Right lobe of liver (tissue), 6 donors: ENCODE results near the gene ANKRD45. TPM values are rescaled to one million over a fixed set of nuclear protein-coding genes. Genes with fewer than 3 reads are reported as not detected.

Experiments used
- ATAC-seq, 4 donors: fragments of 200-7000 bp; cut with Tn5 transposase; one replicate each; pipeline ENCODE4 v1.9.1; 2020; ENCODE audit warnings: mild to moderate bottlenecking in 4 of 4, moderate library complexity in 4 of 4
- DNase-seq, 3 donors: peaks; one replicate each; pipeline ENCODE4 v3.0.0-alpha.2; 2020
- H3K27ac ChIP-seq, 3 donors: fragments of 200-600 bp; one replicate each; pipeline ENCODE4 v1.8.0; 2022
- H3K27me3 ChIP-seq, 2 donors: fragments of 200-600 bp; one replicate each; pipeline ENCODE4 v1.8.0; 2022
- H3K36me3 ChIP-seq, 4 donors: fragments of 200-600 bp; sonication (generic) in 1 of 4; one replicate each; pipeline versions ENCODE4 v1.5.1 to v1.8.0; 2017 to 2022; ENCODE audit warnings: control low read depth in 1 of 4
- H3K4me1 ChIP-seq, 4 donors: fragments of 200-600 bp; sonication (generic) in 1 of 4; one replicate each; pipeline versions ENCODE4 v1.5.1 to v1.8.0; 2017 to 2022; ENCODE audit warnings: control low read depth in 1 of 4
- H3K4me3 ChIP-seq, 3 donors: fragments of 200-600 bp; one replicate each; pipeline ENCODE4 v1.8.0; 2022
- H3K9me3 ChIP-seq, 4 donors: fragments of 200-600 bp; sonication (generic) in 1 of 4; one replicate each; pipeline versions ENCODE4 v1.5.1 to v1.8.0; 2017 to 2022; ENCODE audit warnings: control low read depth in 1 of 4
- CTCF ChIP-seq, 4 donors: fragments of 200-600 bp in 3 of 4; fragments of 450-650 bp in 1 of 4; IDR thresholded peaks; one replicate each; pipeline versions ENCODE4 v1.5.1 to v1.8.0; 2016 to 2022; ENCODE audit warnings: antibody characterized with exemption in 4 of 4, mild to moderate bottlenecking in 2 of 4
- POLR2A ChIP-seq: fragments of 450-650 bp; IDR thresholded peaks from one replicate; pipeline ENCODE4 v1.6.1; 2017; ENCODE audit warnings: antibody characterized with exemption, mild to moderate bottlenecking
- WGBS: methylation state at CpG from one replicate; pipeline ENCODE4 v1.1.6; 2018; ENCODE audit warnings: low coverage, low lambda C conversion rate; ENCODE audit not compliant: insufficient coverage; ENCODE audit errors: missing lambda C conversion rate; 5-methylcytosine and 5-hydroxymethylcytosine counted together
- intact Hi-C, 2 donors: fragments of 100-400 bp; cut with DNase I; formaldehyde crosslinking; loops; one replicate each; pipeline versions ENCODE4 v1.11.2 to v1.14.1; 2022
- total RNA-seq, 6 experiments: library from RNA; depleted of rRNA in 2 of 6; stranded (reverse); fragments of >200 nt in 2 of 6; fragmentation: NEBNext Ultra II Directional in 3 of 6; extraction: Animal tissue kit (Norgen Biotek cat#: 25700) in 3 of 6; gene quantifications; one replicate each; pipeline versions ENCODE4 v1.1.0 to v1.2.4, GENCODE V29; 2016 to 2023
- donor health status: DM: no; HTN: yes; CAD: no.
- donor health status: DM: no; HTN: no; CAD: no.
- donor health status: DM: no; HTN: no; CAD: no.
- donor health status: DM: no; HTN: yes; CAD: no.
- donor health status: DM: no; HTN: yes; CAD: no.

Gene ANKRD45
- total RNA-seq, 6 experiments from 2014 or later: 0.15 TPM; not detected in 5

- Histone ChIP-seq H3K4me3 (no peak overlapping the region), H3K36me3 (no peaks in the 10 kb centered on the region), H3K4me1 (no peaks in the 10 kb centered on the region), H3K9me3 (no peaks in the 10 kb centered on the region), H3K27me3 (no peaks in the 10 kb centered on the region), H3K27ac (no peak overlapping the region)
- TF ChIP-seq POLR2A: no peak
- TF ChIP-seq CTCF (IDR thresholded peaks at IDR 0.05): no peak
- ATAC-seq (no peak), DNase-seq (no peak)
- 83% methylated on average over 3 of the region's 3 CpGs for WGBS
- intact Hi-C loops: no loop called here
These were observed 109.3 kb downstream of the ANKRD45 start for GRCh38 chr1:173560285-173560880.

Other genes with a start within 250 kb of the ANKRD45 start
- gene PRDX6, start 192.5 kb downstream of the ANKRD45 start, total RNA-seq: 100 to 1,000 TPM; 213 to 552 (median 407) TPM
- not detected for gene SLC9C2, start 66.8 kb downstream of the ANKRD45 start, total RNA-seq
- gene TEX50, start 34.5 kb downstream of the ANKRD45 start, total RNA-seq: not detected
- 10 to 100 TPM in 5 of 6 experiments, 1 to 10 TPM in 1; 9.2 to 15.5 (median 12.5) TPM for gene KLHL20, start 45.1 kb upstream of the ANKRD45 start, total RNA-seq
- gene DARS2, start 154.8 kb upstream of the ANKRD45 start, total RNA-seq: 10 to 100 TPM in 5 of 6 experiments, 1 to 10 TPM in 1; 10.0 to 14.6 (median 13.4) TPM
- gene CENPL, start 155.0 kb upstream of the ANKRD45 start, total RNA-seq: 1 to 10 TPM; 1.0 to 2.2 (median 1.6) TPM
- 10 to 100 TPM; 37.4 to 85.2 (median 61.5) TPM for gene GAS5, start 198.1 kb upstream of the ANKRD45 start, total RNA-seq
- 1 to 10 TPM; 2.8 to 6.1 (median 4.7) TPM for gene ZBTB37, start 198.5 kb upstream of the ANKRD45 start, total RNA-seq
- gene SERPINC1, start 247.5 kb upstream of the ANKRD45 start, total RNA-seq: 1,000 to 10,000 TPM; 1,325 to 2,875 (median 2,199) TPM